GM03348 (cell line): ENCODE measurements around the gene PIGC.

Experiments
- DNase-seq: peaks from one replicate; pipeline ENCODE4 v3.0.0; 2012; ENCODE audit warnings: low spot score

Gene PIGC

GRCh38 chr1:172398970-172399755 is 44.7 kb downstream of the PIGC start:
- peak; percentile 81 for DNase-seq

DNA sequence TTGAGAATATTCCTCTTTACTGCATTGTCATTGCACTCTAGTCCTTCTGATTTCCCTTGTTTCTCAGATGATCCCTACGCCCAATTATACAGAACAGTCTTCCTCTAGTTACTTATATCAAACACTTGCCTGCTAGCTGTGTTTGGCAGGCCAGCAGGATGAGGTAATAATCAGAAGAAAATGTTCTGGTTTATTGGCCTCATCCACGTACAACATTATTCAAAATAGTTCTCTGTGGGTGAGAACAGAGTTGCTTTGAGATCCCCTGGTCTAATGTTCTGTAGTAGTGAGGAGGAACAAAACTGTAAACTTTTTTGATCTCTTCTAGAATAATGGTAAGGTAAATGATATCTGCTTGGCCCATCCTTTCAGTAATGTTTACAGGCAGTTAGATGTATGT is 45.7 kb downstream of the PIGC start:
- no peak for DNase-seq

DNA sequence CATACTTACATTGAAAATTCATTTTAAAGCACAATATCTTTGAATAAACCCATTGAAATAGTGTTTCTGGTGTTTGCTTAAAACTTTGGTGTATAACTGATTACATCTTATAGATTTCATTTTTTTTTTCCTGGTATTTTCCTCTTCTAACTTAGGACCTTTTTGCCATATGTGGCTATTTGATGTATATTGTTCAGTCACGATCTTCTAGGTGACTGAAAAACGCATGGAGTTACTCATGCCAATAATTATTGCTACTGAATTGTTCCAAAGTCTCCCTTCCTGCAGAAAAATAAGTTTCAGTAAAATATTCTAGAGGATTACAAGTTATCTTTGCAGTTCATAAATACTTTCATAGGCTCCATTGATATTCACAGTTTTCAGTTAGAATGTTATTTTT is 46.2 kb downstream of the PIGC start:
- no peak for DNase-seq

GRCh38 chr1:172397221-172397620 is 46.6 kb downstream of the PIGC start:
- no peak for DNase-seq

DNA sequence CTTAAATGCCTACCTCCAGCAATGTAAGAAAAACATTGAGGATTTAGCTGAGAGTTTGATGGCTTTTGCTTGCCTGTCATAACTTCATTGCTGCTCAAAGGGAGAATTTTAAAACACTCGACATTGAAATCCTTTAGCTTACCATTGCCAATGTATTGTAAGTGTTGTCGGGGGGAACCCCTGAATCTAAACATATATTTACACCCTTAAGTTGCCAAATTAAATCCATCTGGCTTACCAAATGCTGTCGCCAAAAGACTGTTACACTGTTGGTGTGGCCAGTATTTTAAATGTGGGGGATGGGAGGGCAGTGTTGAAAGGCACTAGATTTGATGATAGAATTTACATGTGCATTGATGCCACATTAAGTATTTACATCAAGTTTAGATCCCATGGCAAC is 48.3 kb downstream of the PIGC start:
- DNase-seq, result no peak

GRCh38 chr1:172394811-172395210 is 49.1 kb downstream of the PIGC start:
- no peak for DNase-seq

DNA sequence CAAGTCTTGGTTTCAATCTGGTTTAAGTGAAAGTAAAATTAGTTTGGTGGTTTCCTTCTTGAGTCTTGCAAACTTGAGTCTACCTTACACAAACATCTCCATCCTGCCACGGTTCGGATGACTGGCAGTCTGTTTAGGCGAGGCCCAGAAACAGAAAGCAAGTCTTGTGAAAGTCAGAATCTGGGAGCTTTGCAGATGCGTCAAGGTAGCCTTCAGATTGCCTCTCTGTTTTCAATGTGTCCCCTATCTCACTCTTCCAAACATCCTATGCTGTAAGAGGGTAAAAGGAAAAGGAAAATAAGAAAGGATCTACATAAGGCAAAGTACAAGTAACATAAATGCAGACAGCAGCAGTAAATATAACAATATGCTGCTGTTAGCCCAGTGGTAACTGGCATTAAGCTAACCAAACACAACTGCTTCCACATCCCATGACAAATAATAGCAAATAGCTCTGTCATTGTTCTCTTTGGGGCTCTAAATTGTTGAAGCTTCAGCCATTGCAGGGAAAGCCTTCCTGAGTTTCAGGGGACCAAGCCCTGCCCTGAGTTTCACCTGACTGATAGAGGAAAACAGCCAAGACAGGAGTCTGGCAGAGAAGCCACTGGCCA is 49.6 kb downstream of the PIGC start:
- DNase-seq, result no peak

- no peak for DNase-seq
Observed at GRCh38 chr1:172393354-172393753, 50.5 kb downstream of the PIGC start.

- no peak for DNase-seq
Observed at GRCh38 chr1:172391976-172392375, 51.9 kb downstream of the PIGC start.
